Natural killer cell (primary cell): ENCODE measurements around the gene PRPS1L1. TPM values are rescaled to one million over a fixed set of nuclear protein-coding genes. Genes with fewer than 3 reads are reported as not detected.

Source experiments
- ATAC-seq, 3 donors: fragments of 150-1000 bp in 2 of 3; fragments of 200-7000 bp in 1 of 3; cut with Tn5 transposase; 1 replicate in 1 of 3; 2 replicates in 2 of 3; pipeline ENCODE4 v1.10.0; 2021; ENCODE audit warnings: mild to moderate bottlenecking in 2 of 3, moderate library complexity in 2 of 3
- DNase-seq, 2 donors: peaks; one replicate each; pipeline versions ENCODE4 v3.0.0 to v3.0.0-alpha.2; 2013 to 2021; ENCODE audit warnings: mixed read lengths in 1 of 2
- H3K27ac ChIP-seq: one replicate; pipeline ENCODE4 v1.5.1; 2013; ENCODE audit warnings: mild to moderate bottlenecking, low read length
- H3K27me3 ChIP-seq: one replicate; pipeline ENCODE4 v1.6.1; 2013; ENCODE audit warnings: low read length; ENCODE audit not compliant: control insufficient read depth, insufficient read depth
- H3K36me3 ChIP-seq: one replicate; pipeline ENCODE4 v1.6.1; 2013; ENCODE audit warnings: low read length; ENCODE audit not compliant: control insufficient read depth, insufficient read depth
- H3K4me1 ChIP-seq: one replicate; pipeline ENCODE4 v1.6.1; 2013; ENCODE audit warnings: low read length; ENCODE audit not compliant: control insufficient read depth, insufficient read depth
- H3K4me3 ChIP-seq: one replicate; pipeline ENCODE4 v1.5.1; 2013; ENCODE audit warnings: low read length
- H3K9me3 ChIP-seq: one replicate; pipeline ENCODE4 v1.6.1; 2013; ENCODE audit warnings: low read length; ENCODE audit not compliant: control insufficient read depth, insufficient read depth
- H3K27ac Mint-ChIP-seq, 2 donors: one replicate each; pipeline ENCODE4 v1.8.0; 2022; ENCODE audit warnings: mild to moderate bottlenecking in 2 of 2, mixed read lengths in 2 of 2, moderate library complexity in 1 of 2
- H3K27me3 Mint-ChIP-seq, 2 donors: one replicate each; pipeline ENCODE4 v1.8.0; 2022; ENCODE audit warnings: low read depth in 2 of 2, mixed read lengths in 2 of 2
- H3K36me3 Mint-ChIP-seq: one replicate; pipeline ENCODE4 v1.8.0; 2022; ENCODE audit warnings: mixed read lengths
- H3K4me1 Mint-ChIP-seq, 2 donors: one replicate each; pipeline ENCODE4 v1.8.0; 2022; ENCODE audit warnings: mixed read lengths in 2 of 2
- H3K4me3 Mint-ChIP-seq: one replicate; pipeline ENCODE4 v1.8.0; 2022; ENCODE audit warnings: mild to moderate bottlenecking, moderate library complexity, mixed read lengths
- H3K9me3 Mint-ChIP-seq, 2 donors: one replicate each; pipeline ENCODE4 v1.8.0; 2022; ENCODE audit warnings: mixed read lengths in 2 of 2
- CTCF ChIP-seq: fragments of 200-600 bp; IDR thresholded peaks from one replicate; pipeline ENCODE4 v1.8.0; 2022; ENCODE audit warnings: antibody characterized with exemption
- WGBS: methylation state at CpG from one replicate; pipeline ENCODE4 v1.1.7; 2013; ENCODE audit warnings: missing lambda C conversion rate; ENCODE audit not compliant: insufficient coverage; 5-methylcytosine and 5-hydroxymethylcytosine counted together
- intact Hi-C: fragments of 100-400 bp; cut with micrococcal nuclease; formaldehyde crosslinking; loops from one replicate; pipeline ENCODE4 v1.14.2; 2022
- total RNA-seq, 4 donors: library from RNA; stranded (reverse); fragments of 120-200 nt in 1 of 4; gene quantifications; one replicate each; pipeline versions ENCODE4 v1.2.3 to v1.2.4, GENCODE V29; 2013 to 2022

Gene PRPS1L1
- total RNA-seq, 3 donors from 2014 or later (not counting 1 experiment from before 2014, with no cell fraction given) = not detected

GRCh38 chr7:17996442-17997223, 31.0 kb downstream of the PRPS1L1 start:
- intact Hi-C loops = no loop called here
- no peaks in the 10 kb centered on the region for H3K36me3 ChIP-seq
- ATAC-seq = no peak
- Mint-ChIP-seq H3K9me3 (no peaks in the 10 kb centered on the region), H3K27me3 (peaks cover 0 to 10% of the 10 kb centered on the region in 2 donors), H3K4me1 (no peaks in the 10 kb centered on the region), H3K36me3 (no peaks in the 10 kb centered on the region), H3K4me3 (no peak overlapping the region), H3K27ac (no peak overlapping the region)
- H3K4me3 ChIP-seq = no peak overlapping the region
- H3K4me1 ChIP-seq = no peaks in the 10 kb centered on the region
- no peaks in the 10 kb centered on the region for H3K9me3 ChIP-seq
- no peaks in the 10 kb centered on the region for H3K27me3 ChIP-seq
- no peak overlapping the region for H3K27ac ChIP-seq
- no CpG with 5 or more reads among the region's 1 CpG for WGBS
- DNase-seq = no peak
- TF ChIP-seq CTCF = no peak

GRCh38 chr7:17996040-17996439, 31.6 kb downstream of the PRPS1L1 start:
- no peak overlapping the region for H3K4me3 Mint-ChIP-seq
- DNase-seq = no peak
- no peaks in the 10 kb centered on the region for H3K36me3 Mint-ChIP-seq
- no peak for ATAC-seq
- intact Hi-C loops = no loop called here
- H3K27me3 ChIP-seq = no peaks in the 10 kb centered on the region
- WGBS = 90% methylated on average over 2 of the region's 2 CpGs
- no peak overlapping the region for H3K27ac ChIP-seq
- no peak overlapping the region for H3K4me3 ChIP-seq
- no peaks in the 10 kb centered on the region for H3K36me3 ChIP-seq
- TF ChIP-seq CTCF = no peak
- H3K27me3 Mint-ChIP-seq = peaks cover 0 to 10% of the 10 kb centered on the region in 2 donors
- H3K9me3 Mint-ChIP-seq = no peaks in the 10 kb centered on the region
- H3K4me1 Mint-ChIP-seq = no peaks in the 10 kb centered on the region
- H3K4me1 ChIP-seq = no peaks in the 10 kb centered on the region
- H3K9me3 ChIP-seq = no peaks in the 10 kb centered on the region
- no peak overlapping the region for H3K27ac Mint-ChIP-seq

- H3K27ac Mint-ChIP-seq = no peak overlapping the region
- Histone ChIP-seq H3K27ac (no peak overlapping the region), H3K27me3 (no peaks in the 10 kb centered on the region), H3K36me3 (no peaks in the 10 kb centered on the region), H3K4me1 (no peaks in the 10 kb centered on the region), H3K4me3 (no peak overlapping the region), H3K9me3 (no peaks in the 10 kb centered on the region)
- TF ChIP-seq CTCF = no peak
- no peaks in the 10 kb centered on the region for H3K9me3 Mint-ChIP-seq
- H3K36me3 Mint-ChIP-seq = no peaks in the 10 kb centered on the region
- H3K27me3 Mint-ChIP-seq = peaks cover 3 to 10% of the 10 kb centered on the region in 2 donors
- DNase-seq (no peak), ATAC-seq (no peak)
- no peak overlapping the region for H3K4me3 Mint-ChIP-seq
- intact Hi-C loops = no loop called here
- 57% methylated on average over 3 of the region's 5 CpGs for WGBS
- H3K4me1 Mint-ChIP-seq = no peaks in the 10 kb centered on the region
Measured at GRCh38 chr7:17994079-17994850, 33.4 kb downstream of the PRPS1L1 start.
